Hindlimb muscle (tissue), 1 donor: ENCODE data around the gene UPF1. TPM values are rescaled to one million over a fixed set of nuclear protein-coding genes. Genes with fewer than 3 reads are reported as not detected.

Source experiments
- DNase-seq: peaks from one replicate; pipeline ENCODE4 v3.0.0-alpha.2; 2013
- polyA plus RNA-seq: library from polyadenylated mRNA; unstranded; fragments of 120-200 nt; gene quantifications from one replicate; pipeline ENCODE4 v1.2.1, GENCODE V29; 2013; ENCODE audit not compliant: insufficient read length

Gene UPF1
- polyA plus RNA-seq, 1 donor = 44.7 TPM

GRCh38 chr19:18858906-18859646, 27.3 kb downstream of the UPF1 start:
- DNase-seq = no peak

GRCh38 chr19:18859676-18860301, 28.0 kb downstream of the UPF1 start:
- peak; percentile 70 for DNase-seq

- DNase-seq = no peak
Observed at GRCh38 chr19:18860302-18860700, 28.5 kb downstream of the UPF1 start.

DNA sequence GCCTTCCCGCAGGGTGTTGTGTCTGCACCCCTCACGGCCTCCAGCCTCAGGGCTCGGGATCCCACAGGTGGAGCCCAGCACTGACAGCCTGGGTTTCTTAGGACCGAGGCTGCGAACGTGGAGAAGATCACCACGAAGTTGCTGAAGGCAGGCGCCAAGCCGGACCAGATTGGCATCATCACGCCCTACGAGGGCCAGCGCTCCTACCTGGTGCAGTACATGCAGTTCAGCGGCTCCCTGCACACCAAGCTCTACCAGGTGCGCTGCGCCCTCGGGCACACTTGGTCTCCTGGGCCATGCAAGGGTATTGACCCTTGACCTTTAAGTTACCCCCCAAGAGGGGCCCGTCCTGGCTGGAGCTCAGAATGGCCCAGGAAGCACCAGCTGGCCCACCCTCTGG, 29.0 kb downstream of the UPF1 start:
- no peak for DNase-seq

- no peak for DNase-seq
Observed at GRCh38 chr19:18861235-18861634, 29.5 kb downstream of the UPF1 start.

- DNase-seq = no peak
Observed at GRCh38 chr19:18861917-18862316, 30.2 kb downstream of the UPF1 start.

DNA sequence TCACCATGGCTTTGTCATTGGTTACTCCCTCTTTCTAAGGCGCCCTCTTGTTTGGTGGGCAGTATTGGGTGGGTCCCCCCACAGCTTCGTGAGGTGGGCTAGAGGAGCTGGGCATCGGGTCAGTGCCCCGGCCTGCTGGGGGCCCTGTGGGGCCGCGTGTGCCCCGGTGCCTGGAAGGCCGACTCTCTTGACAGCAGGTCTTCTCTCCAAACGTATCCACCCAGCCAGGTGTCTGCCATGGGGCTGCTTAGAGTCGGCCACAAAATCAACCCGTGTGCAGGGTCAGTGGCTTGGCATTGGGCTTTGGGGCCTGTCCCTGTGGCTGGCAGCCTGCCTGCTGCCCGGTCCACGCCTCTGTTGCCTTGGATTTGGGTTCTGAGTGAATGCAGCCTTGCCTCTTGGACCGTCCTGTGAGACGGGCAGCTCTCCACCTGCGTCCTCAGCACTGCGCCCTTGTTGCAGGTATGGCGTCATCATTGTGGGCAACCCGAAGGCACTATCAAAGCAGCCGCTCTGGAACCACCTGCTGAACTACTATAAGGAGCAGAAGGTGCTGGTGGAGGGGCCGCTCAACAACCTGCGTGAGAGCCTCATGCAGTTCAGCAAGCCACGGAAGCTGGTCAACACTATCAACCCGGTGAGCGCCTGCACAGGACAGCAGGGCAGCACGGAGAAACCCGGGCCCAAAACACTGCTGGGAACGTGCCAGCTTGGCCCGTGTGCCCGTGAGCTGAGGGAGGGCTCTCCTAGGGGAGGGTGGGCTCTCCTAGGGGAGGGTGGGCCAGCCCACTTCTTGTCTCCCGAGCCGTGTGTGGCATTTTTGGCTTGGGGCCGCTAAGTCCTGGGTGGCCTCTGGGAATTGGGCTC, 31.4 kb downstream of the UPF1 start:
- no peak for DNase-seq

DNA sequence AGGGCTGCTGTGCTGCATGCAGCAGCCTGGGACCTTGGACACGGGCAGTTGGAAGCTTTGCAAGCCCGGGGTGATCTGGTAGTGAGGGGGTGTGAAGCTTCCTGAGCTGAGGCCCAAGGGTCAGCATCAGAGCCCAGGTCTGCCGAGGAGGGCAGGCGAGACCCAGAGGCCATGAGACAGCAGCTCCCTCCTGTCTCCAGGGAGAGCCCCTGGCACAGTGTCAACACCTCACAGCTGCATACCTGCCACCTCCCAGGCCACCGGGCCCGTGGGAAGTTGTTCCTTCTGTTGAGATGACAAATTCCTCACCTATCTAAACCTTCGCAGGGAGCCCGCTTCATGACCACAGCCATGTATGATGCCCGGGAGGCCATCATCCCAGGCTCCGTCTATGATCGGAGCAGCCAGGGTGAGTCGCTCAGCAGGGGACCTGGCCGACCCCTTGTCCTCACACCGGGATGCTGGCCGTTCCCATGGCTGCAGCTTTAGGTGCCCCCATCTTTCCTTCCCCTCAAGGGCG, 32.1 kb downstream of the UPF1 start:
- no peak for DNase-seq

DNA sequence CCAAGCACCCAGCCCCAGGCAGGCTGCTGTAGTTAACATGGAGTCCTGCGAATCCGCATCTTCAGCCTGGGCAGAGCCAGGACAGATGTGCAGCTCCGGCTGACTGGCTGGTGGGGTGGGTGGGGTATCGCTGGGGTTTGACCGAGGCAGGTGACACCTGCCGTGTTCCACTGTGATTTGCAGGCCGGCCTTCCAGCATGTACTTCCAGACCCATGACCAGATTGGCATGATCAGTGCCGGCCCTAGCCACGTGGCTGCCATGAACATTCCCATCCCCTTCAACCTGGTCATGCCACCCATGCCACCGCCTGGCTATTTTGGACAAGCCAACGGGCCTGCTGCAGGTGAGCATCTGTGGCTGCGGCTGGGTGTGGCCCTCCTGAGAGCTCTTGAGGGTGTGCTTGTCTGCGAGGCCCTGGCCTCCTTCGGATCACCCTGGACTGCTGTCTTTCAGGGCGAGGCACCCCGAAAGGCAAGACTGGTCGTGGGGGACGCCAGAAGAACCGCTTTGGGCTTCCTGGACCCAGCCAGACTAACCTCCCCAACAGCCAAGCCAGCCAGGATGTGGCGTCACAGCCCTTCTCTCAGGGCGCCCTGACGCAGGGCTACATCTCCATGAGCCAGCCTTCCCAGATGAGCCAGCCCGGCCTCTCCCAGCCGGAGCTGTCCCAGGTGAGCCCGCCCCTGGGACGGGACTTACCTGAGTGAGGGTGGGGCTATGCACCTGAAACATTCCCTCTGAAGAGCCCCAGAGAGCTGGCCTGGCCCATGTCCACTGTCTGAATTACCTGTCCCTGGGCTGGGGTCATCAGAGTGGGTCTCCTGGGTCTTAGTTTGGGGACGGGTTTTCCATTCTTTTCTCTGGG, 33.6 kb downstream of the UPF1 start:
- DNase-seq = no peak

DNA sequence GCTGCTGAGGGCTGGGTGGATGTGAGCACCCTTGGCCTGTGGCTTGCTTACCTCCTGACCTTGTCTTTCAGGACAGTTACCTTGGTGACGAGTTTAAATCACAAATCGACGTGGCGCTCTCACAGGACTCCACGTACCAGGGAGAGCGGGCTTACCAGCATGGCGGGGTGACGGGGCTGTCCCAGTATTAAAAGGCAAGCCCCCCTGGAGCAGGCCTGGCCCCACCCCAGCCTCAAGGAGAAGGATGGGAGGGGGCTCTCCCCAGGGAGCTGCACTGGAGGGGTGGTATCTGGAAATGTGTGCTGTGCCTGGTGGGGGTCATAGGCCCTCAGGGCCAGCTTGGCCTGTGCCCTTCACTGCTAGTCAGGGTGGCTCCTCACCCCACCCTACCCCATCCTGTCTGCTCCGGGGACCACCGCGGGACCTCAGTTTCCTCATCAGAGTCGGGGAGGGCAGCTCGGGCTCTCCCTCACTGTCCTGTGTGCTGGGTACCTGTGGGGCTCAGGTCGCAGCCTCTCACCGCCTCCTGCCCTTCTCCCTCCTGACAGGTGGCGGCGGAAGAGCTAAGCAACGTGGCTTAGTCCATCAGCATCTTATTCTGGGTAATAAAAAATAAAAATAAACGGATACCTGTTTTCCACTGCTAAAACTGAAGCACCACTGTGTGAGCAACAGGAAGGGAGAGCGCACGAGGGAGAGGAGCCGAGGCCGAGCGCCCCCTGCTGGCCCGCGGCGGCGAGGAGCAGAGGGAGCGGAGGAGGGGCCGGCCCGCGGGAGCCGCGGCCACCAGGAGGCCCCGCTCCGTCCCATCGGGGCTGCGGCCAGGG, 34.4 kb downstream of the UPF1 start:
- DNase-seq = peak; percentile 66

DNA sequence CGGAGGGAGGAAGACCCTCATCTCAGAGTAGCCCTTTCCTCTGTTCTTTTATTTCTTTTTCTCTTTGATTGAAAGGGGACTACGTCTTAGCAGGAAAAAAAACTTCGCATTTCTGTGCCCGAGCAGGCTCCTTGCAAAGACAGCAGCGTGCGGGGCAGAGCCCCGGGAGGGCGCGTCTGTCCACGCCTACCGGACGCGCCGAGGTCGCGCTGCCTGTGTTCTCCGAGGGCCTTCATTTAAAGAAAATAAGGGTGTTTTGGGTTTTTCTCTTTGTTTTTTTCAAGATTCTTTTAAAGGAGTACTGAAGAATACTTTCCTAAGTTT, 35.0 kb downstream of the UPF1 start:
- DNase-seq = no peak

DNA sequence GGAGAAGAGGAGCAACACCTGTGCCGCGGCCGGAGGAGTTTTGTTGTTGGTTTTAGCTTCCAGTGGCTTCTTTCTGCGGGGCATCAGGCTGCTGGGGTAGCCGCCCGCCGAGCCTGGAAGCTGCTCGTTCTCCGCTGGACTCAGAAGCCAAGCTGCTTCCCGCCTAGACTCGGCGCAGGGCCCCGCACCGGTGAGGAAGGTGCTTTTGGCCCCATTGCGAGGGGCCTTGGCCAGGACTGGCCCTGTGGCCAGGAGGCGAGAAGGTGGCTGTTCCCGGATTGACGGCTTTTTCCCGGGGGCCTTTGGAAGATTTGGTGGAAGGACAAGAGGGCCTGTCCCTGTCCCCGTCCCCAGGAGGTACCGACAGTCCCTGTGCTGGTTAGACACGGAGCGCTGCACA, 35.4 kb downstream of the UPF1 start:
- DNase-seq = no peak

DNA sequence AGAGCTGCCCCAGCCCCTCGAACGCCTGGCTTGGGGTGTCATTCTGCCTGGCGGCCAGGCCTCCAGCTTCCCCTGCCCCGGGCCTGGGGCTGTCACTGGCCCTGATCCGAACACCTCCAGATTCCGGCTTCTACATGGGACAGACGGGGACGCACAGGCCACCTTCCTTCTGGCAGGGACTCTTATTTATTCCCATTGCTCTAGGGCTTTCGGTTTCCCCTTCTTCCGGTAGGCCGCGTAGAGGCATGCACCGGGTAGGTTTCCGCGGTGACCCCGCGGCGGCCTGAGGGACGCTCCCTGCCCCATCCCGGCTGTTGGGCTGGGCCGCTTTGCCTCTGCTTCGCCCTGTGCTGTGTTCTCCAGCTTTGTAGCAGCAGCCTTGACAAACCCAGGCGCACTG, 36.0 kb downstream of the UPF1 start:
- no peak for DNase-seq

DNA sequence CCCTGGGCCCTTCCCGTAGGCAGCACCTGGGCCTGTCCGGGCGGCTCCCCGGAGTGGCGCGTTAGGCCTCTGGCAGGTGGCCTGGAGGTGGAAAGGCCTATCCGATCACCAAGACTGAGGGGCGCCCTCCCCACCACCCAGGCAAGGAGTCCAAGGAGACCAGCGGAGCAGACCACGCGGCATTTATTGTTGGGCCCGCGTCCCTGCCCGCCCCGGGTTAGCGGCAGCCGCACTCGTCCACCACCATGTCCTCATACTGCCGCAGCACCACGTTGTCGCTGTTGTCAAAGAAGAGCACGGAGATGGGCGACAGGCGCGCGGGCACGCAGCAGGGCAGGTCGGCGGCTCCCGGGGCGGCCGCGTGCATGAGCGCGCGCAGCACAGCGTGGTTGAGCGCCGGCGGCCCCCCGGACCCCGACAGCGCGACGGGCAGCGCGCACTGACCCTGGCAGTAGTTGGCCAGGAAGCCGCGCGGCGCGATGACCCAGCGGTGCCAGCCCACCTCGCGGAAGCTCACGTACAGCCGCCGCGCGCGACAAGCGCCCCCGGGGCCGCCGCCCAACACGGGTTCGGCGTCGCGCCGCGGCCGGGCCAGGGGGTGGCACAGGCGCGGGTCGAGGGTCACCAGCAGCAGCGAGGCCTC, 36.7 kb downstream of the UPF1 start:
- DNase-seq = no peak

GRCh38 chr19:18869023-18869618, 37.4 kb downstream of the UPF1 start:
- DNase-seq = no peak

- DNase-seq = no peak
Observed at GRCh38 chr19:18869781-18870530, 38.2 kb downstream of the UPF1 start.

DNA sequence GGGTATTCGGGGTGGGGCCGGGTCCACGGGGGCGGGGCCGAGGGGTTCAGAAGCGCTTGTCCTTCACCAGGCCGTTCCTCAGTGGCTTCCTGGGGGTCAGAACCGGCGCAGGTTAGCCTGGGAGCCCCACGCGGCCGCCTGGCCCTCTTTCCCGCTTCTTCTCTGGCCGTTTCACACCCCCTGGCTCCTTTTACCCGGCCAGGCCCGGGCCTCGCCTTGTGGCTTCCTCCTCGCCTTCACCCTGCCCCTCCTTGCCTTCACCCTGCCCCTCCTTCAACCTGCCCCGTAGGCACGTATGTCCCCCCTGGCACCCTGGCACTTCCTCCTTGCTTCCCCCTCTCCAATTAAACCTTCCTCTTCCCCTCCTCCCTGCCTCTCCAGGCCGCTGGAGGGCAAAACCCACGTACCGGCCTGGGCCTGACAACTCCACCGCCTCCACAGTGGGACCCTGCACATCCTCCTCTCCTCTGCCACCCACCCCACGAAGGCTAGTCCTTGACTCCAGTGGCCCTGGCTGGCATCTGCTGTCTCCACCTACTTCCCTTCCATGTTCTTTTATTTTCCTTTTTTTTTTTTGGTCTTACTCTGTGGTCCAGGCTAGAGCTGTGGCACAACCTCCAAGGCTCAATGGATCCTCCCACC, 38.9 kb downstream of the UPF1 start:
- DNase-seq = no peak

DNA sequence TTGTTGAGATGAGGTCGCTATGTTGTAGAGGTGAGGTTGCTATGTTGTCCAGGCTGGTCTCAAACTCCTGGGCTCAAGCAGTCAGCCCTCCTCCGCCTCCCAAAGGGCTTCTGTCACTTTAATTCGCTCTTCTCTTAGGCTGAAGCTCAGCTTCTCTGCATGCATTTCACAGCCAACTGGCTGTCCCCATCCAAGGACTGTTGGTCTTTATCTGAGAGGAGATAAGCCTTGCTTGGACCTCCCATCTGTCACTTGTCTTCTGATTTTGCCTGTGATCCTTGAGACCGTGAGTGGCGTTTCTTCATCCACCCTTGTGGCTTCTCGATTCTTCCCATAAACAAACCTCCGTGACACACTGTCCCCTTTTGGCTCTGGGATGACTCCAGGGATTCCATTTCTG, 39.8 kb downstream of the UPF1 start:
- no peak for DNase-seq

GRCh38 chr19:18875726-18876125, 44.0 kb downstream of the UPF1 start:
- no peak for DNase-seq
